ENCODE results near the gene IFNA21.
"Not testable (repeated sequence)": the region's sequence is repeated elsewhere in the genome, so short reads cannot be mapped to it uniquely, and the experiment has no call there.

IFNA21 gene

GRCh38 chr9:21182810-21183736, 16.6 kb upstream of the IFNA21 start:
- not testable (repeated sequence) for H3K4me1 ChIP-seq (ENCODE audit: control insufficient read depth in 2 of 2, insufficient read depth in 2 of 2, low read length in 2 of 2); H3K9ac ChIP-seq (ENCODE audit: low read depth in 1 of 2, low read length in 2 of 2)

GRCh38 chr9:21174671-21175070, 8.2 kb upstream of the IFNA21 start:
- H3K4me1 ChIP-seq (ENCODE audit: control insufficient read depth in 2 of 2, insufficient read depth in 2 of 2, low read length in 2 of 2) = no peaks in the 10 kb centered on the region
- H3K9me3 ChIP-seq (ENCODE audit: control insufficient read depth in 2 of 2, low read length in 2 of 2) = no peaks in the 10 kb centered on the region
- no peaks in the 10 kb centered on the region for H3K27me3 ChIP-seq (ENCODE audit: control insufficient read depth in 2 of 2, insufficient read depth in 2 of 2, low read length in 2 of 2)
- no peak overlapping the region for H3K27ac ChIP-seq (ENCODE audit: low read depth in 2 of 2, low read length in 2 of 2)
- H3K36me3 ChIP-seq (ENCODE audit: control insufficient read depth in 2 of 2, insufficient read depth in 2 of 2, low read length in 2 of 2) = no peaks in the 10 kb centered on the region
- no peak overlapping the region for H3K9ac ChIP-seq (ENCODE audit: low read depth in 1 of 2, low read length in 2 of 2)
- H3K4me3 ChIP-seq (ENCODE audit: low read length in 2 of 2) = no peak overlapping the region

More at GRCh38 chr9:21182810-21183736, 16.6 kb upstream of the IFNA21 start:
- H3K27me3 ChIP-seq (ENCODE audit: control insufficient read depth in 2 of 2, insufficient read depth in 2 of 2, low read length in 2 of 2); H3K27ac ChIP-seq (ENCODE audit: low read depth in 2 of 2, low read length in 2 of 2); H3K9me3 ChIP-seq (ENCODE audit: control insufficient read depth in 2 of 2, low read length in 2 of 2); H3K36me3 ChIP-seq (ENCODE audit: control insufficient read depth in 2 of 2, insufficient read depth in 2 of 2, low read length in 2 of 2); H3K4me3 ChIP-seq (ENCODE audit: low read length in 2 of 2): not testable (repeated sequence)

DNA sequence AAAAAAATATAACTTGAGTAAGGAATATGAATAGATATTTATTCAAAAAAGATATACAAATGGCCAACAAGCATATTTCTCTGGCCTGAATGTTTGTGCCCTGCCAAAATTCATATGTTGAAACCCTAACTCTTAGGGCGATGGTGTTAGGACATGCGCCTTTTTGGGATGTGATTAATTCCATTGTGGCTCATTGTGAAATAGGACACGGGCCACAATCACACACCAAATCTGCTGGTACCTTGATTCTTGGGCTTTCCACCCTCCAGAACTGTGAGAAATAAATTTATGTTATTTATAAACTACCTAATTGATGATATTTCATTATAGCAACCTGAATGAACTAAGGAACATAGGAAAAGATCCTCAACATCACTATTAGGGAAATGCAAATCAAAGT, 5.7 kb upstream of the IFNA21 start:
- H3K4me3 ChIP-seq (ENCODE audit: low read length in 2 of 2) = no peak overlapping the region
- no peak overlapping the region for H3K9ac ChIP-seq (ENCODE audit: low read depth in 1 of 2, low read length in 2 of 2)
- no peaks in the 10 kb centered on the region for H3K36me3 ChIP-seq (ENCODE audit: control insufficient read depth in 2 of 2, insufficient read depth in 2 of 2, low read length in 2 of 2)
- no peak overlapping the region for H3K27ac ChIP-seq (ENCODE audit: low read depth in 2 of 2, low read length in 2 of 2)
- H3K27me3 ChIP-seq (ENCODE audit: control insufficient read depth in 2 of 2, insufficient read depth in 2 of 2, low read length in 2 of 2) = no peaks in the 10 kb centered on the region
- H3K9me3 ChIP-seq (ENCODE audit: control insufficient read depth in 2 of 2, low read length in 2 of 2) = no peaks in the 10 kb centered on the region
- H3K4me1 ChIP-seq (ENCODE audit: control insufficient read depth in 2 of 2, insufficient read depth in 2 of 2, low read length in 2 of 2) = no peaks in the 10 kb centered on the region

DNA sequence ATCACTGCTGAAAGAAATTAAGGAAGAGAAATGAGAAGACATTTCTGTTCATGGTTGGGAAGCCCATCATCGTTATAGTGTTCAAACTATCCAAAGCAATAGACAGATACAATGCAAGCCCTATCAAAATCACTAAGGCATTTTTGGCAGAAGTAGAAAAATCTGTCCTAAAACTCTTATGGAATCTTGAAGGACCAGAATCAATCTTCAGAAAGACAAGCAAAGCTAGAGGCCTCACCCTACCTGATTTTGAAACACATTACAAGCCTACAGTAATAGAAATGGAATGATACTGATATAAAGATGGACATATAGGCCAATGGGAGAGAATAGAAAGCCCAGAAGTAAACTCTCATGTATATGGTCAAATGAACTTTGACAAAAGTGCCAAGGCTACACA, 4.9 kb upstream of the IFNA21 start:
- H3K36me3 ChIP-seq (ENCODE audit: control insufficient read depth in 2 of 2, insufficient read depth in 2 of 2, low read length in 2 of 2) = no peaks in the 10 kb centered on the region
- no peak overlapping the region for H3K9ac ChIP-seq (ENCODE audit: low read depth in 1 of 2, low read length in 2 of 2)

GRCh38 chr9:21165516-21165915, 944 bp downstream of the IFNA21 start:
- Histone ChIP-seq H3K36me3 (ENCODE audit: control insufficient read depth in 2 of 2, insufficient read depth in 2 of 2, low read length in 2 of 2) (no peaks in the 10 kb centered on the region), H3K9me3 (ENCODE audit: control insufficient read depth in 2 of 2, low read length in 2 of 2) (no peaks in the 10 kb centered on the region), H3K27ac (ENCODE audit: low read depth in 2 of 2, low read length in 2 of 2) (no peak overlapping the region), H3K4me1 (ENCODE audit: control insufficient read depth in 2 of 2, insufficient read depth in 2 of 2, low read length in 2 of 2) (no peaks in the 10 kb centered on the region), H3K9ac (ENCODE audit: low read depth in 1 of 2, low read length in 2 of 2) (no peak overlapping the region), H3K4me3 (ENCODE audit: low read length in 2 of 2) (no peak overlapping the region), H3K27me3 (ENCODE audit: control insufficient read depth in 2 of 2, insufficient read depth in 2 of 2, low read length in 2 of 2) (no peaks in the 10 kb centered on the region)

More for the DNA sequence above, 4.9 kb upstream of the IFNA21 start:
- Histone ChIP-seq H3K4me1 (ENCODE audit: control insufficient read depth in 2 of 2, insufficient read depth in 2 of 2, low read length in 2 of 2) (no peaks in the 10 kb centered on the region), H3K27me3 (ENCODE audit: control insufficient read depth in 2 of 2, insufficient read depth in 2 of 2, low read length in 2 of 2) (no peaks in the 10 kb centered on the region), H3K9me3 (ENCODE audit: control insufficient read depth in 2 of 2, low read length in 2 of 2) (no peaks in the 10 kb centered on the region), H3K4me3 (ENCODE audit: low read length in 2 of 2) (no peak overlapping the region), H3K27ac (ENCODE audit: low read depth in 2 of 2, low read length in 2 of 2) (no peak overlapping the region)

DNA sequence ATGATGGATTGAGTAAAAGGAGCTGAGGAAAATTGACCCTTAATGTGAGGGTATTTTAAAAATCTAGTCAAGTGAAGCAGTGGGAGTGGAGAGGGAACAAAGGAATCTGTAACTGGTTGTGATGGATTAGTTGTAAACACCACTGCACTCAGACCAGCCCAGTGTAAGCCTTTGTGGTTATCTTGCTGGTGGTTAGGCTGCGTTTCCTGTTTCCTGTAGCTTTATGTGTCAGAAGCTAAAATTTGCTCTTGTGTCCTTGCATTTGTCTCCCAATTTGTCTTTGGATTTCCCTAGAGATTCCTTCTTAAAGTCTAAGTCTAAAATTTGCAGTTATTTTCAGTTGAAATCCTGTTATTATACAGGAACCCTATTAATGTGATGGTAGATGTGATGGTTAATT, 6.3 kb downstream of the IFNA21 start:
- H3K4me1 ChIP-seq (ENCODE audit: control insufficient read depth in 2 of 2, insufficient read depth in 2 of 2, low read length in 2 of 2) = no peaks in the 10 kb centered on the region
- no peaks in the 10 kb centered on the region for H3K36me3 ChIP-seq (ENCODE audit: control insufficient read depth in 2 of 2, insufficient read depth in 2 of 2, low read length in 2 of 2)
- H3K9me3 ChIP-seq (ENCODE audit: control insufficient read depth in 2 of 2, low read length in 2 of 2) = no peaks in the 10 kb centered on the region
- H3K27me3 ChIP-seq (ENCODE audit: control insufficient read depth in 2 of 2, insufficient read depth in 2 of 2, low read length in 2 of 2) = no peaks in the 10 kb centered on the region
- H3K27ac ChIP-seq (ENCODE audit: low read depth in 2 of 2, low read length in 2 of 2) = no peak overlapping the region
- no peak overlapping the region for H3K9ac ChIP-seq (ENCODE audit: low read depth in 1 of 2, low read length in 2 of 2)
- no peak overlapping the region for H3K4me3 ChIP-seq (ENCODE audit: low read length in 2 of 2)

GRCh38 chr9:21155501-21155900, 11.0 kb downstream of the IFNA21 start:
- Histone ChIP-seq H3K27ac (ENCODE audit: low read depth in 2 of 2, low read length in 2 of 2) (no peak overlapping the region), H3K4me3 (ENCODE audit: low read length in 2 of 2) (no peak overlapping the region), H3K36me3 (ENCODE audit: control insufficient read depth in 2 of 2, insufficient read depth in 2 of 2, low read length in 2 of 2) (no peaks in the 10 kb centered on the region), H3K9me3 (ENCODE audit: control insufficient read depth in 2 of 2, low read length in 2 of 2) (no peaks in the 10 kb centered on the region), H3K27me3 (ENCODE audit: control insufficient read depth in 2 of 2, insufficient read depth in 2 of 2, low read length in 2 of 2) (no peaks in the 10 kb centered on the region), H3K4me1 (ENCODE audit: control insufficient read depth in 2 of 2, insufficient read depth in 2 of 2, low read length in 2 of 2) (no peaks in the 10 kb centered on the region), H3K9ac (ENCODE audit: low read depth in 1 of 2, low read length in 2 of 2) (no peak overlapping the region)

- Histone ChIP-seq H3K9me3 (ENCODE audit: control insufficient read depth in 2 of 2, low read length in 2 of 2) (no peaks in the 10 kb centered on the region), H3K27me3 (ENCODE audit: control insufficient read depth in 2 of 2, insufficient read depth in 2 of 2, low read length in 2 of 2) (no peaks in the 10 kb centered on the region), H3K4me3 (ENCODE audit: low read length in 2 of 2) (no peak overlapping the region), H3K4me1 (ENCODE audit: control insufficient read depth in 2 of 2, insufficient read depth in 2 of 2, low read length in 2 of 2) (no peaks in the 10 kb centered on the region), H3K36me3 (ENCODE audit: control insufficient read depth in 2 of 2, insufficient read depth in 2 of 2, low read length in 2 of 2) (no peaks in the 10 kb centered on the region), H3K9ac (ENCODE audit: low read depth in 1 of 2, low read length in 2 of 2) (no peak overlapping the region), H3K27ac (ENCODE audit: low read depth in 2 of 2, low read length in 2 of 2) (no peak overlapping the region)
Measured at GRCh38 chr9:21154018-21154608, 12.3 kb downstream of the IFNA21 start.

DNA sequence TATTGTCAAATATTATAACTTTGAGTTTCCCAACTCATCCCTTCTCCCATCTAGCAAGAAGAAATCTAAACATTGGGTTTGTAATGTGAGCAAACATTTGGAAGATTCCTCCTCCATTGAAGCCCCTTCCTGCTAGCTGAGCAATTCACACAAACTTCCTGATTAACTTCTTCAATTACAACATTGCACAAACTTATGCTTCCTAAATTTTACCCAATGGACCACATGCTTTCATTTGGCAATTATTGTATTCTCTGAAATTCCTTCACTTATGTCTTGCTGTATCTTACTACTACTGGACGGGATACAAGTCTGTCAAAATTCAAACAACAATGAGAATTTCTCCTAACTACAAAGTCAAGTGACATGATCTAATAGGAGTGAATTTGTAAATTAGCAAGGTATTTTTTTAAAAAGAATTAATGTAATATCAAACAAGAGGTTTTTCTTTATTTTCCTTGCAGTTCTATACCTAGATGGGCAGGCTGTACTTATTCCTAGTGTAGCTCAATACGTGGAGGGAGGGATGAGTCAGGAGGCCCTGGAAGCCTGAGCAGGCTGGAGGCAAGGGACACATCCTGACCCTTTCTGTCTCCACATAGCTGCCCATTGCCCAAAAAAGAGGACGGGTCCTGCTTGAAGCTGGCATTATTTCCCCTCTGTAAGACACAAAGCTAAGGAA, 13.0 kb downstream of the IFNA21 start:
- Histone ChIP-seq H3K36me3 (ENCODE audit: control insufficient read depth in 2 of 2, insufficient read depth in 2 of 2, low read length in 2 of 2) (no peaks in the 10 kb centered on the region), H3K27ac (ENCODE audit: low read depth in 2 of 2, low read length in 2 of 2) (no peak overlapping the region), H3K27me3 (ENCODE audit: control insufficient read depth in 2 of 2, insufficient read depth in 2 of 2, low read length in 2 of 2) (no peaks in the 10 kb centered on the region), H3K4me1 (ENCODE audit: control insufficient read depth in 2 of 2, insufficient read depth in 2 of 2, low read length in 2 of 2) (no peaks in the 10 kb centered on the region), H3K9me3 (ENCODE audit: control insufficient read depth in 2 of 2, low read length in 2 of 2) (no peaks in the 10 kb centered on the region), H3K9ac (ENCODE audit: low read depth in 1 of 2, low read length in 2 of 2) (no peak overlapping the region), H3K4me3 (ENCODE audit: low read length in 2 of 2) (no peak overlapping the region)

DNA sequence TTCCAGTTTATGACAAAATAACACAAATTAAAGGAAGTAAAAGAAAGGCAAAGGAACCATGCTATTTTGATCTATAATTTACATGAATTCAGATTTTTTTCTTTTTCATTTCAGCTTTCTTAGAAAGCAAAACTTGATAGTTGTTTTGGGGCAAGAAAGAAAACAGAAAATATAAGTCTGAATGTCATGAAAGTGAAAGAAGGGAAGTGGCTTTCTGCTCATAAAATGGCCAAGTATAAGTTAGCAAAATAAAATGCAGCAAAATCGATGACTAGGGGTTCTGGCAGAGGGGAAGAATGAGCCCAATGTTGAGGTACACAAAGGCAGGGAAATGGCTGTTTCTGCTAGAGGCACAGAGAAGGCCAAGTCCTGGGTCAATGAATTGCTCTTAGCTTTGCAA, 21.9 kb downstream of the IFNA21 start:
- Histone ChIP-seq H3K36me3 (ENCODE audit: control insufficient read depth in 2 of 2, insufficient read depth in 2 of 2, low read length in 2 of 2) (no peaks in the 10 kb centered on the region), H3K4me1 (ENCODE audit: control insufficient read depth in 2 of 2, insufficient read depth in 2 of 2, low read length in 2 of 2) (peaks cover 0 to 2% of the 10 kb centered on the region in 2 donors), H3K4me3 (ENCODE audit: low read length in 2 of 2) (no peak overlapping the region), H3K9me3 (ENCODE audit: control insufficient read depth in 2 of 2, low read length in 2 of 2) (no peaks in the 10 kb centered on the region), H3K27ac (ENCODE audit: low read depth in 2 of 2, low read length in 2 of 2) (no peak overlapping the region), H3K9ac (ENCODE audit: low read depth in 1 of 2, low read length in 2 of 2) (no peak overlapping the region), H3K27me3 (ENCODE audit: control insufficient read depth in 2 of 2, insufficient read depth in 2 of 2, low read length in 2 of 2) (no peaks in the 10 kb centered on the region)
